Endothelial cell (in vitro differentiated cells): ENCODE measurements around the gene FAAP100. TPM values are rescaled to one million over a fixed set of nuclear protein-coding genes. Genes with fewer than 3 reads are reported as not detected.

Experiments used
- DNase-seq: peaks from one replicate; pipeline ENCODE4 v3.0.0; 2021; ENCODE audit warnings: low spot score
- H3K27ac Mint-ChIP-seq: one replicate; pipeline ENCODE4 v1.8.0; 2021; ENCODE audit warnings: mixed read lengths, inconsistent platforms; ENCODE audit not compliant: unreplicated experiment
- H3K27me3 Mint-ChIP-seq: one replicate; pipeline ENCODE4 v1.8.0; 2021; ENCODE audit warnings: mild to moderate bottlenecking, moderate library complexity, mixed read lengths, inconsistent platforms; ENCODE audit not compliant: unreplicated experiment
- H3K36me3 Mint-ChIP-seq: one replicate; pipeline ENCODE4 v1.8.0; 2021; ENCODE audit warnings: mild to moderate bottlenecking, low read depth, mixed read lengths, inconsistent platforms; ENCODE audit not compliant: unreplicated experiment
- H3K4me1 Mint-ChIP-seq: one replicate; pipeline ENCODE4 v1.8.0; 2021; ENCODE audit warnings: mild to moderate bottlenecking, mixed read lengths, inconsistent platforms; ENCODE audit not compliant: unreplicated experiment
- H3K4me3 Mint-ChIP-seq: one replicate; pipeline ENCODE4 v1.8.0; 2021; ENCODE audit warnings: mild to moderate bottlenecking, mixed read lengths, inconsistent platforms; ENCODE audit not compliant: unreplicated experiment
- H3K9me3 Mint-ChIP-seq: one replicate; pipeline ENCODE4 v1.8.0; 2021; ENCODE audit warnings: mixed read lengths, inconsistent platforms; ENCODE audit not compliant: unreplicated experiment
- CTCF ChIP-seq: fragments of 200-600 bp; sonication (generic); IDR thresholded peaks from one replicate; pipeline ENCODE4 v1.5.0; 2021; ENCODE audit warnings: antibody characterized with exemption; ENCODE audit not compliant: unreplicated experiment
- total RNA-seq: library from RNA; stranded (reverse); fragmentation: NEBNext Ultra II Directional; extraction: Animal tissue kit (Norgen Biotek cat#: 25700); gene quantifications from one replicate; pipeline ENCODE4 v1.2.1, GENCODE V29; 2021; ENCODE audit not compliant: unreplicated experiment

The FAAP100 gene
- total RNA-seq, 1 donor from 2014 or later, result 40.6 TPM

DNA sequence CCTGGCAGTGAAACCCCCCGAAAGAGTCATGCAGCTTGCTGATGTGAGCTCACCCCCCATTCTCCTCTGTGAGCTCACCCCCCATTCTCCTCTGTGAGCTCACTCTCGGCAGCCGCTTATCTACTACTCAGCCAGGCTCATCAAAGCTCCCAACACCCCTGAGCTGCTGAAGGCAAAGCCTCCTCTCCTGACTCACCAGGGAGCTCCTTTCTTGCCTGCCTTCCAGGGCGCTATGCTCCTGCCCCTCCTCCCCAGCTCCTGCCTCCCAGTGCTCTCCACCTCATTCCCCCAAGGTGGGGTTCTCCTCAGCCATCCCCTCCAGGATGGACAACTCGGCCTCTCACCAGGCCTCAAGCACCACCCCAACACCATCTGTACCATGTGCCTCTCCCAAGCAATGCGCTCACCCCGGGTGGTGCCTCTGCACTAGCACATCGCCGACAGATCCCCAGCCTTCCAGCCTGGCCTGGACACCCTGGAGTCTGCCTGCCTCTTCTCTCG is 27.7 kb upstream of the FAAP100 start:
- peaks cover 4% of the 10 kb centered on the region for H3K4me1 Mint-ChIP-seq
- no peaks in the 10 kb centered on the region for H3K9me3 Mint-ChIP-seq
- peaks cover 58% of the 10 kb centered on the region for H3K36me3 Mint-ChIP-seq
- H3K27me3 Mint-ChIP-seq, result peaks cover 8% of the 10 kb centered on the region
- DNase-seq, result no peak
- TF ChIP-seq CTCF, result no peak
- peak overlapping the region; percentile 68 for H3K27ac Mint-ChIP-seq
- H3K4me3 Mint-ChIP-seq, result no peak overlapping the region

GRCh38 chr17:81579298-81579697 is 27.1 kb upstream of the FAAP100 start:
- peak overlapping the region; percentile 68 for H3K27ac Mint-ChIP-seq

DNA sequence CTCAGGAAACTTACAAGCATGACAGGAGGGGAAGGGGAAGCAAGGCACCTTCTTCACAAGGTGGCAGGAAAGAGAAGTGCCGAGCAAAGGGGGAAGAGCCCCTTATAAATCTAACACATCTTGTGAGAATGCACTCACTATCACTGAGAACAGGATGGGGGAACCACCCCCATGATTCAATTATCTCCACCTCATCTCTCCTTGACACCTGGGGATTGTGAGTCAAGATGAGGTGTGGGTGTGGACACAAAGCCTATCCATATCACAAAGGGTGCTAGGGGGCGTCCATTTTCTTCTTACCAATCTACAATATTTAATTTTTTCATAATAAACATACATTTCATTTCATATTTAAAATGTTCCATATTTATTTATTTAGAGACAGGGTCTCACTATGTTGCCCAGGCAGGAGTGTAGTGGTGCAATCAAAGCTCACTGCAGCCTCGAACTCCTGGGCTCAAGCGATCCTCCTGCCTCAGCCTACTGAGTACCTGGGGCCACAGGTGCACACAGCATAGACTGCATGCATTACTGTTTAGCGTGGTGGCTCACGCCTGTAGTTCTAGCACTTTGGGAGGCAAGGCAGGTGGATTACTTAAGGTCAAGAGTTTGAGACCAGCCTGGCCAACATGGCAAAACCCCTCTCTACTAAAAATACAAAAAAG is 26.5 kb upstream of the FAAP100 start:
- H3K4me1 Mint-ChIP-seq, result peaks cover 4% of the 10 kb centered on the region
- peaks cover 60% of the 10 kb centered on the region for H3K36me3 Mint-ChIP-seq
- DNase-seq, result no peak
- TF ChIP-seq CTCF, result no peak
- peak overlapping the region; percentile 55 for H3K27ac Mint-ChIP-seq
- H3K4me3 Mint-ChIP-seq, result peak overlapping the region; percentile 4
- H3K27me3 Mint-ChIP-seq, result peaks cover 8% of the 10 kb centered on the region
- no peaks in the 10 kb centered on the region for H3K9me3 Mint-ChIP-seq

More at GRCh38 chr17:81579298-81579697, 27.1 kb upstream of the FAAP100 start:
- Mint-ChIP-seq H3K9me3 (no peaks in the 10 kb centered on the region), H3K36me3 (peaks cover 58% of the 10 kb centered on the region), H3K4me1 (peaks cover 4% of the 10 kb centered on the region), H3K4me3 (no peak overlapping the region), H3K27me3 (peaks cover 8% of the 10 kb centered on the region)
- no peak for DNase-seq
- TF ChIP-seq CTCF, result no peak

DNA sequence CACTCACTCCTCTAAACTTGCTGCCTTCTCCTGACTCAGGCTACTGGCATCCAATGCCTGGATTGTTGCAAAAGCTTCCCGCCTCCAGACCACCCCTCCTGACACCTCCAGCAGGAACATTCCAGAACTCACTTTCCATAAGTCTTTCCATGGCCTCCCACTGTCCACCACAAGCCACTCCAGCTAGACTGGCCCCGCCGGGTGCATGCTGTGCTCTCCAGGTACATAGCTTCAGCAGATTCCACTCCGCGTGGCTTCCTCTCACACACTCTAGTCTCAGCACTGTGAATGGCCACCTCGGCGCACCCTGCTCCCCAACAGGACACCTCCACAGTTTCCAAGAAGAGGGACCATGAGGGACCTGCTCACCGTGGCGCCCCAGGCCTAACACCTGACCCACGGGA is 25.9 kb upstream of the FAAP100 start:
- no peak for TF ChIP-seq CTCF
- H3K9me3 Mint-ChIP-seq, result no peaks in the 10 kb centered on the region
- H3K27ac Mint-ChIP-seq, result peak overlapping the region; percentile 55
- peaks cover 4% of the 10 kb centered on the region for H3K4me1 Mint-ChIP-seq
- DNase-seq, result no peak
- H3K36me3 Mint-ChIP-seq, result peaks cover 57% of the 10 kb centered on the region
- peak overlapping the region; percentile 4 for H3K4me3 Mint-ChIP-seq
- peaks cover 8% of the 10 kb centered on the region for H3K27me3 Mint-ChIP-seq

GRCh38 chr17:81577278-81578000 is 25.3 kb upstream of the FAAP100 start:
- Mint-ChIP-seq H3K4me3 (peak overlapping the region; percentile 4), H3K9me3 (no peaks in the 10 kb centered on the region), H3K36me3 (peaks cover 60% of the 10 kb centered on the region), H3K27me3 (peaks cover 8% of the 10 kb centered on the region), H3K27ac (peak overlapping the region; percentile 55), H3K4me1 (peaks cover 4% of the 10 kb centered on the region)
- no peak for DNase-seq
- no peak for TF ChIP-seq CTCF
